Dendritic cell treated with granulocyte-macrophage colony-stimulating factor and Interleukin-4, amounts not matched to agents 40 ng/mL and 50 ng/mL, for 4 days (primary cell): Measurements from ENCODE around the gene PTH1R.

Experiments
- H3K27ac Mint-ChIP-seq: one replicate; pipeline ENCODE4 v1.8.0; 2022; ENCODE audit warnings: mild to moderate bottlenecking, mixed read lengths
- H3K27me3 Mint-ChIP-seq: one replicate; pipeline ENCODE4 v1.8.0; 2022; ENCODE audit warnings: mild to moderate bottlenecking, mixed read lengths
- H3K36me3 Mint-ChIP-seq: one replicate; pipeline ENCODE4 v1.8.0; 2022; ENCODE audit warnings: low read depth, mixed read lengths
- H3K4me1 Mint-ChIP-seq: one replicate; pipeline ENCODE4 v1.8.0; 2022; ENCODE audit warnings: low read depth, mixed read lengths
- H3K4me3 Mint-ChIP-seq: one replicate; pipeline ENCODE4 v1.8.0; 2022; ENCODE audit warnings: mild to moderate bottlenecking, moderate library complexity, mixed read lengths
- H3K9me3 Mint-ChIP-seq: one replicate; pipeline ENCODE4 v1.8.0; 2022; ENCODE audit warnings: mixed read lengths
- intact Hi-C: fragments of 100-400 bp; cut with micrococcal nuclease; formaldehyde crosslinking; loops from one replicate; pipeline ENCODE4 v1.15.0; 2022

Gene PTH1R

GRCh38 chr3:46952813-46953212 lies 75.3 kb downstream of the PTH1R start:
- Mint-ChIP-seq H3K9me3 (no peaks in the 10 kb centered on the region), H3K27me3 (no peaks in the 10 kb centered on the region), H3K27ac (peak overlapping the region; percentile 20), H3K4me3 (no peak overlapping the region), H3K4me1 (peaks cover 97% of the 10 kb centered on the region), H3K36me3 (peaks cover 41% of the 10 kb centered on the region)
- intact Hi-C loops, result loop anchor here (2.0 kb wide), 1 partner anchor 20 kb away; no protein-coding TSS in a partner anchor
